Activated CD8-positive, alpha-beta memory T cell treated with anti-CD3 and anti-CD28 coated beads, Interleukin-2, amount 50 U/mL, for 4 hours (primary cell): Measurements from ENCODE around the gene LRCH2.

Experiments
- DNase-seq: peaks from one replicate; pipeline ENCODE4 v3.0.0-alpha.2; 2020

The LRCH2 gene

GRCh38 chrX:115192244-115192700 lies 41.6 kb downstream of the LRCH2 start:
- no peak for DNase-seq

DNA sequence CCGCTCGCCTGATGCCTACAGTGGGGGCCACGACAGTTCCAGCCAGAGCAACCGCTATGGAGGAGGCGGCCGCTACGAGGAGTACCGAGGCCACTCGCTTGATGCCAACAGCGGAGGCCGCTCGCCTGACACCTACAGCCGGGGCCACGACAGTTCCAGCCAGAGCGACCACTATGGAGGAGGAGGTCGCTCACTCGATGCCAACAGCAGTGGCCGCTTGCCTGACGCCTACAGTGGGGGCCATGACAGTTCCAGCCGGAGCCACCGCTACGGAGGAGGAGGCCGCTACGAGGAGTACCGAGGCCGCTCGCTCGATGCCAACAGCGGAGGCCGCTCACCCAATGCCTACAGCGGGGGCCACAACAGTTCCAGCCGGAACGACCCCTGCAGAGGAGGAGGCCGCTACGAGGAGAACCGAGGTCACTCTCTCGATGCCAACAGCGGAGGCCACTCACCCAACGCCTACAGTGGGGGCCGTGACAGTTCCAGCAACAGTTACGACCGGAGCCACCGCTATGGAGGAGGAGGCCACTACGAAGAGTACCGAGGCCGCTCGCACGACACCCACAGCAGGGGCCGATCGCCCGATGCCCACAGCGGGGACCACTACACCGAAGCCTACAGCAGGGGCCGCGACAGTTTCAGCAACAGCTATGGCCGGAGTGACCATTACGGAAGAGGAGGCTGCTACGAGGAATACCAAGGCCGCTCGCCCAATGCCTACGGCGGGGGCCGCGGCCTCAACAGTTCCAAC lies 42.2 kb downstream of the LRCH2 start:
- DNase-seq = no peak

DNA sequence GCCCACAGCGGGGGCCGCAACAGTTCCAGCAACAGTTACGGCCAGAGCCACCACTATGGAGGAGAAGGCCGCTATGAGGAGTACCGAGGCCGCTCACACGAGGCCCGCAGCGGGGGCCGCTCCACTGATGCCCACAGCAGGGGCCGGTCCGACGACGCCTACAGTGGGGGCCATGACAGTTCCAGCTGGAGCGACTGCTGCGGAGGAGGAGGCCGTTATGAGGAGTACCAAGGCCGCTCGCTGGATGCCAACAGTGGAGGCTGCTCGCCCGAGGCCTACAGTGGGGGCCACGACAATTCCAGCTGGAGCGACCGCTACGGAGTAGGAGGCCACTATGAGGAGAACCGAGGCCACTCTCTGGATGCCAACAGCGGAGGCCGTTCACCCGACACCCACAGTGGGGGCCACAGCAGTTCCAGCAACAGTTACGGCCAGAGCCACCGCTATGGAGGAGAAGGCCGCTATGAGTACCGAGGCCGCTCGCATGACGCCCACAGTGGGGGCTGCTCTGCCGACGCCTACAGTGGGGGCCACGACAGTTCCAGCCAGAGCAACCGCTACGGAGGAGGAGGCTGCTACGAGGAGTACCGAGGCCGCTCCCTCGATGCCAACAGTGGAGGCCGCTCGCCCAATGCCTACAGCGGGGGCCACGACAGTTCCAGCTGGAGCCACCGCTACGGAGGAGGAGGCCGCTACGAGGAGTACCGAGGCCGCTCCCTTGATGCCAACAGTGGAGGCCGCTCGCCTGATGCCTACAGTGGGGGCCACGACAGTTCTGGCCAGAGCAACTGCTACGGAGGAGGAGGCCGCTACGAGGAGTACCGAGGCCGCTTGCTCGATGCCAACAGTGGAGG lies 43.0 kb downstream of the LRCH2 start:
- DNase-seq = no peak

DNA sequence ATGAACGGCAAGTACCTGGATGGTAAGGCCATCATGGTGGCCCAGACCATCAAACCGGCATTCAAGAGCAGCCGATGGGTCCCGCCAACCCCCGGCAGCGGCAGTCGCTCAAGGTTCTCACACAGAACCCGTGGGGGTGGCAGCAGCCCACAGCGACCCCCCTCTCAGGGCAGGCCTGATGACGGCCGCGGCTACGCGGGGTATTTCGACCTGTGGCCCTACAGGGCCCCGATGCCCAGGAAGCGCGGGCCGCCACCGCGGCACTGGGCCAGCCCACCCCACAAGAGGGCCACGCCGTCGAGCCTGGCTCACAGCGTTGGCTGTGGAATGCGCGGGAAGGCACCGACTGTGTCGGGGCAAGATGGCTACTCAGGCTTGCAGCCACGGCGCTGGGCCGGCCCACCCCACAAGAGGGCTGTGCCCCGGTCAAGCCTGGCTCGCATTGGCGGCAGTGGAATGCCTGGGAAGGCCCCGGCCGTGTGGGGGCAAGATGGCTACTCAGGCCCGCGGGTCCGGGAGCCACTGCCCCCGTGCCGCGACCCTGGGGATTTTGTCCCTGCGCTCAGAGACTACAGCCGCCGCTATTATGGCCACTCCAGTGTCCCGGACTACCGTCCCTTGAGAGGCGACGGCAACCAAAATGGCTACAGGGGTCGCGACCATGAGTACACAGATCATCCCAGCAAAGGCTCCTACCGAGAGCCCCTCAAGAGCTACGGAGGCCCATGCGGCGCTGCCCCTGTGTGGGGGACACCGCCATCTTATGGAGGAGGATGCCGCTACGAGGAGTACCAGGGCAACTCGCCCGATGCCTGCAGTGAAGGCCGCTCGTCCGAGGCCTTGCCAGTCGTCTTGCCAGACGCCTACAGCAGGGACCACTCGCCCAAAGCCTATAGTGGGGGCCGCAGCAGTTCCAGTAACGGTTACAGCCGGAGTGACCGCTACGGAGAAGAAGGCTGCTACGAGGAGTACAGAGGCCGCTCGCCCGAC lies 44.0 kb downstream of the LRCH2 start:
- DNase-seq = no peak

DNA sequence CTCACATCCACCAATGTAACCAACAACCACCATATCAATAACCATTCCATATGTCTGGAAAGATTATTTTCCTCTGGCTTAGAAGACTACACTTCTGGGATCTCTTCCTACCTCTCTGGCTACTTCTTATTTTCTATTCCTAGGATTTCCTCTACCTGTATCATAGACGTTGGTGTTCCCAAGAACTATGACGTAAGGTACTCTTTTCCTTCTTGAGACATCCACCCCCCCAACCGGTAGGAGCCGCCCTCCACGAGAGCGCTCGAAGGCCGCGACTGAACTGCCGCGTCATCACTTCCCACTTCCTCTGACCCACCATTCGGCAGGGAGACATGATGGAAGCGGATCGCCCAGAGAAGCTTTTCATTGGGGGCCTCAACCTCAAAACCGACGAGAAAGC lies 44.8 kb downstream of the LRCH2 start, which contains the start of gene RBMXL3:
RBMXL3 (plus strand) TSS at position 301 of the 400 bp plus-strand sequence; CDS start at position 333, 32 bp downstream.
- DNase-seq = no peak

GRCh38 chrX:115183980-115184379 lies 49.9 kb downstream of the LRCH2 start:
- DNase-seq = no peak

- no peak for DNase-seq
Measured at GRCh38 chrX:115178473-115178872, 55.4 kb downstream of the LRCH2 start.

- no peak for DNase-seq
Measured at GRCh38 chrX:115177932-115178331, 56.0 kb downstream of the LRCH2 start.

DNA sequence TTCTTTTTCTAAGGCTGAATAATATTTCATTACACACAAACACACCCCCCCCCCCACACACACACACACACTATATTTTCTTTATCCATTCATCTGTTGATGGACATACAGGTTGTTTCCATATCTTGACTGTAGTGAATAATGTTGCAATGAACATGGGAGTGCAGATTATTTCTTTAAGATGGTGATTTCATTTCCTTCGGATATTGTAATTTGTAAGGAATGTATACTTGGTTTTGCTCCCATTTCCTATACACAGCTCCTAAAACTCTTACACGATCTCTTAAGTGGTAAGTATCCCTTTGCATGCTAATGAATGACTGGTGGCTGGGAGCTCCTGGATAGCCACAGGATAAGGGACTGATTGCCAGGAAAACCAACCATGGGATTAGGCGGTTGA lies 59.3 kb downstream of the LRCH2 start:
- DNase-seq = no peak

- DNase-seq = no peak
Measured at GRCh38 chrX:115173181-115173580, 60.7 kb downstream of the LRCH2 start.

- DNase-seq = no peak
Measured at GRCh38 chrX:115147220-115147619, 86.7 kb downstream of the LRCH2 start.

GRCh38 chrX:115142057-115142456 lies 91.8 kb downstream of the LRCH2 start:
- DNase-seq = no peak

GRCh38 chrX:115138040-115138439 lies 95.9 kb downstream of the LRCH2 start:
- DNase-seq = no peak

DNA sequence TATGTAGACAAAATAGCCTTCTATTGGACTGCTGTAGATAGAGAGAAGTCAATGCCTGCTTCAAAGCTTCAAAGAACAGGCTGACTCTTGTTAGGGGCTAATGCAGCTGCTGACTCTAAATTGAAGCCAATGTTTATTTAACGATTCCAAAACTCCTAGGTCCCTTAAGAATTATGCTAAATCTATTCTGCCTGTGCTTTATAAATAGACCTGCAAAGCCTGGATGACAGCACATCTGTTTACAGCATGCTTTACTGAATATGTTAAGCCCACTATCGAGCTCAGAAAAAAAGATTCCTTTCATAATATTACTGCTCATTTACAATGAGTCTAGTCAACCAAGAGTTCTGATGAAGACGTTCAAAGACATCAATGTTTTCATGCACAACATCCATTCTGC lies 99.5 kb downstream of the LRCH2 start:
- no peak for DNase-seq

GRCh38 chrX:115112411-115112810 lies 121.5 kb downstream of the LRCH2 start:
- DNase-seq = no peak

GRCh38 chrX:115098897-115099296 lies 135.0 kb downstream of the LRCH2 start:
- no peak for DNase-seq

DNA sequence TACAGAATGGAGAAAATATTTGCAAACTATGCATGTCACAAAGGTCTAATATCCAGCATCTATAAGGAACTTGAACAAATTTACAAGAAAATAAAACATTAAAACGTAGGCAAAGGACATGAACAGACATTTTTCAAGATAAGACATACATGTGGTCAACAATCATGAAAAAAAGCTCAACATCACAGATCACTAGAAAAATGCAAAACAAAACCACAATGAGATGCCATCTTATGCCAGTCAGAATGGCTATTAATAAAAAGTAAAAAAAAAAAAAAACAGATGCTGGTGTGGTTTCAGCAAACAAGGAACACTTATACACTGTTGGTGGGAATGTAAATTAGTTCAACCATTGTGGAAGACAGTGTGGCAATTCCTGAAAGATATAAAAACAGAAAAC lies 140.7 kb downstream of the LRCH2 start:
- no peak for DNase-seq

DNA sequence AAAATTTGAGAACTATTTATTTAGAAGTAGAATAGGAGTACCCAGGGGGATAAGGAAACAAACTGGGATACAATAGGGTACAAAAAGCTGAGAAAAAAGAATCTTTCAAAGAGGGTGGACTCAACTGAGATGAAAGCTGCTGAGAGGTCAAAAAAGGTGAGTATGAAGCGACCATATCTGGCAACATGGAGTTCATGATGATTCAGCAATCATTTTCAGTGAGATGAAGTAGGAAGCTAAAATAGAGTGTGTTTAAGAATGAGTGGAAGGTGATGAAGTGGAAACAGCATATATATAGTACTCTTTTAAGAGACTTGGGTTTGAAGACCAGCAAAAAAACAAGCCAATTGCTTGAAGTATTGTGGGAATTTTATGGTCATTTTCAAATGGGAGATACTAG lies 144.5 kb downstream of the LRCH2 start:
- no peak for DNase-seq

- no peak for DNase-seq
Measured at GRCh38 chrX:115068896-115069295, 165.0 kb downstream of the LRCH2 start.

- no peak for DNase-seq
Measured at GRCh38 chrX:115067812-115068211, 166.1 kb downstream of the LRCH2 start.

- DNase-seq = no peak
Measured at GRCh38 chrX:115065304-115065703, 168.6 kb downstream of the LRCH2 start.
